ENCODE results near the gene MAP1LC3A.
"Not testable (repeated sequence)": the region's sequence is repeated elsewhere in the genome, so short reads cannot be mapped to it uniquely, and the experiment has no call there.

The MAP1LC3A gene

DNA sequence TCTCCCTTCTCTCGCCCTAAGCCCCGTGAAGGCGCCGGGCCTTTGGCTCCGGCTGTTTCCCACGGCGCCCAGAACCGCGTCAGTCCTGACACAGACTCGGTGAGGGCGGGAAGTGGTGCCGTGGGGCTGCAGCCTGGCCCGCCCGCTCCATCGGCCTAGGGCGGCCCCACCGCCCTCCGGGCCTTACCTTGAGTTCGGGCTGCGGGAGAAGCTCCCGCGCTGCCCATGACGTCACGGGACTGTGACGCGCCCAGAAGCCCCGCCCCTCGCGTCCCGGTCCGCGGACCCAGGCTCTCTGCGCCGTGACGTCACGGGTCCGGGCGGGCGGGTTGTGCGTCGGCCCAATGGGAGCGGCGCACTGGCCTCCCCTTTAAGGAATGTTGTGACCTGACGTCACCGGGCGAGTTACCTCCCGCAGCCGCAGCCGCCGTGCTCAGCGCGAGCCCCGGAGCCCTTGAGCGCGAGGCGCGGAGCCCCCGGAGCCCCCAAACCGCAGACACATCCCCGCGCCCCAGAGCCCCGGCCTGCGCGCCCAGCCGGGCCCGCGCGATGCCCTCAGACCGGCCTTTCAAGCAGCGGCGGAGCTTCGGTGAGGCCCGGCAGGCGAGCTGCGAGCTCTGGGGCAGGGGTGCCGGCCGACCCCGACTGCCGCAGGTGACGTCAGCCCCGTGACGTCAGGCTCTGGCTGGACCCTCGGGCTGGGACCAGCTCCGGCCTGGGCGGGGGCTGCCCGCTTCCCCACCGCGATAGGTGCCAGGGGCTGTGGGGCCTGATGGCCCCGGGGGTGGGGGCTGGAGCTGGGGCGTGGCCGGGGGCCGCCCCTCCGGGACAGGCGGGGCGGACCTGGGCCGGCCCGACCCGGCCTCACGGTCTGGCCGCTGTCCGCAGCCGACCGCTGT is at the start of gene MAP1LC3A:
Gene MAP1LC3A (plus strand): TSS at position 399 of the 899 bp plus-strand sequence. CDS start 151 bp downstream, at position 550.
- peak; percentile 97 for DNase-seq (ENCODE audit: low read depth)

DNA sequence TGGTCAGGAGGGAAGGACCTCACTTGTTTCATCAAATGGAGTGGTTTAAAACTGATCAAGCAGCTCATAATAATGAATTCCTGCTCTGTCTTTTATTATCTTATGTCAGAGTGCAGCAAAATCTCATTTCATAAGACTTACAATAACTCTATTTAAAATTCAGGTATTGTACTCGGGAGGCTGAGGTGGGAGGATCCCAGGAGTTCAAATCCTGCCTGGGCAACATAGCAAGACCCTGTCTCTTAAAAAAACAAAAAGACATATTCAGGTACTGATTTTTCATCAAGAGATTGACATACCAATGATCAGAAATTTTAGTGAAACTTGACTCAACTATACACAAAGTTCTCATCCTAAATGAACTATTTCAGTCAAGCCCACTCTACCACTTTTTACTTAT is 47.9 kb upstream of the MAP1LC3A start:
- no peak for DNase-seq (ENCODE audit: low read depth)

DNA sequence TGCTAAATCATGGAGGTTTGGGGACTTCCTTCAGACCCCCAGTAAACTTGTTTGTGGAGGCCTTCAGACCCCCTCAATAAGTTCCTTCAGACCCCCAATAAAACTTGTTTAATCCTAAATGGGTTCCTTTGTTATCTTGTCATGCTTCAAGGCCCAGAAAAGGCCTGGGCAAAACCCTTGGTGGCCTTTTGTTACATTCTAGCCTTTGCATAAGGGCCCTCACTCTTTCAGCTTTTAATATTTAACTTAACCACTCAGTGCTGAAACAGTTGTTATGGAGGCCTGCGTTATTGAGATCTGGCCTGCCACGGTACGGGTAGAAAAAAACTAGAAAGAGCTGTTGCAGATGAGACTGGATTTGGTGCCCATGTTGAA is 46.6 kb upstream of the MAP1LC3A start:
- no peak for DNase-seq (ENCODE audit: low read depth)

GRCh38 chr20:34512266-34512954 is 46.1 kb upstream of the MAP1LC3A start:
- no peak for DNase-seq (ENCODE audit: low read depth)

DNA sequence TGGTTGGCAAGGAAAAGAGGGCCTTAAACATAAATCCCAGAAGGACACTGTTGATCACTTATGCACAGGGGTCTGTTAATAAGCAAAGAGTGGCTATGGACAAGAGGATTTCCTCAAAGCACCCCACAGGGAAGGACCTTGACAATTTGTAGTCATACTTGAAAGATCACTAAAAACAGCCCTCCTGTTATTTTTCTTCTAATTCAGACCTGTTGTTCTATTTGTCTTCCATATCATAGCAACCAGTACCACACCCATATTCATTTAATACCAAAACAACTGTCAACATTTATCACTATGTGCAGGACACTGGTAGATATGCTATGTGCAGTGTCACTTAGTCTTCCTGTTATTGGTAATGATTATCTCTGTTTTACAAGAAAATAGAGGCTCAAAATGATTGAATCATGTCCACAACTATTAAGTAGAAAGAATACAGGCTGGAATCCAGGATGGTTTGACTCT is 45.5 kb upstream of the MAP1LC3A start:
- no peak for DNase-seq (ENCODE audit: low read depth)

- DNase-seq (ENCODE audit: low read depth): not testable (repeated sequence)
Measured at GRCh38 chr20:34514034-34514433, 44.5 kb upstream of the MAP1LC3A start.

DNA sequence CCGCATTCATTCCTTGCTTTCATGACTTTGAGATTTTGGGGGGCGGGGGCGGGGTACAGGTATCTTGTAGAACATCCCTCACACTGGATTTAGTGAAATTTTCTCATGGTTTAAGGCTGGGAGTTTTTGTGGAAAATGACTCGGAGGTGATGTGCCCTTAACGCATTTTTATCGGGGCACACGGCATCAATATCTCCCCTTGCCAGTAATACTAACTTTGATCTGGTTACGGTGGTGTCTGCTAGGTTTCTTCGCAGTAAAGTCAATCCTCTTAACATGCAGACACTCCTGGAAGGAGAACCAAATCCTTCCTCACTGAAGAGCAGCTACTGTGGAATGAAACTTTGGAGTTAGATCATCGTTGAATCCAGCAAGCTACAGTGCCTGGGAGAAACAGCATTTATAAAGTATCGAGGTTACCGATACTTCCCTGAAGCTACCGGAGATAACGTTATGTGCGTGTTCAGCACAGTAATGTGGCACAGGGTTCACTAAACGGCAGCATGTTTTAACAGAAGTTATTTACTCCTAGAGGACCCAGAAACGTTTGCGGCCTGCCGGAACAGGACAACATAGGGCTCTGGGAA is 43.5 kb upstream of the MAP1LC3A start:
- no peak for DNase-seq (ENCODE audit: low read depth)

GRCh38 chr20:34515484-34516246 is 42.9 kb upstream of the MAP1LC3A start:
- DNase-seq (ENCODE audit: low read depth): peak; percentile 71

- DNase-seq (ENCODE audit: low read depth): peak; percentile 93
Measured at GRCh38 chr20:34516247-34517113, 42.0 kb upstream of the MAP1LC3A start, which contains the start of gene DYNLRB1. Gene DYNLRB1, plus strand, starts transcription at chr20:34516422. Its CDS starts 37 bp downstream, at chr20:34516459.

- peak; percentile 15 for DNase-seq (ENCODE audit: low read depth)
Measured at GRCh38 chr20:34517114-34517505, 41.4 kb upstream of the MAP1LC3A start.

- not testable (repeated sequence) for DNase-seq (ENCODE audit: low read depth)
Measured at GRCh38 chr20:34518863-34519262, 39.7 kb upstream of the MAP1LC3A start.

DNA sequence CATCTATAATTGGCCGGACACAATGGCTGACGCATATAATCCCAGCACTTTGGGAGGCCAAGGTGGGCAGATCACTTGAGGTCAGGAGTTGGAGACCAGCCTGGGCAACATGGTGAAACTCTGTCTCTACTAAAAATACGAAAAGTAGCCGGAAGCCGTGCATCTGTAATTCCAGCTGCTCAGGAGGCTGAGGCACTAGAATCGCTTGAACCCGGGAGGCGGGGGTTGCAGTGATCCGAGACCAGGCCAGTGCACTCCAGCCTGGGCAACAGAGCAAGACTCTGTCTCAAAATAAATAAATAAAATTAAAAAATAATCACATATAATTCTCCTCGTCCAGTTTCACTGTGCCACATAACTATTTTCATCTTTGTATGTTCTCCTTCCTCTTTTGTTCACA is 38.7 kb upstream of the MAP1LC3A start:
- DNase-seq (ENCODE audit: low read depth): not testable (repeated sequence)

DNA sequence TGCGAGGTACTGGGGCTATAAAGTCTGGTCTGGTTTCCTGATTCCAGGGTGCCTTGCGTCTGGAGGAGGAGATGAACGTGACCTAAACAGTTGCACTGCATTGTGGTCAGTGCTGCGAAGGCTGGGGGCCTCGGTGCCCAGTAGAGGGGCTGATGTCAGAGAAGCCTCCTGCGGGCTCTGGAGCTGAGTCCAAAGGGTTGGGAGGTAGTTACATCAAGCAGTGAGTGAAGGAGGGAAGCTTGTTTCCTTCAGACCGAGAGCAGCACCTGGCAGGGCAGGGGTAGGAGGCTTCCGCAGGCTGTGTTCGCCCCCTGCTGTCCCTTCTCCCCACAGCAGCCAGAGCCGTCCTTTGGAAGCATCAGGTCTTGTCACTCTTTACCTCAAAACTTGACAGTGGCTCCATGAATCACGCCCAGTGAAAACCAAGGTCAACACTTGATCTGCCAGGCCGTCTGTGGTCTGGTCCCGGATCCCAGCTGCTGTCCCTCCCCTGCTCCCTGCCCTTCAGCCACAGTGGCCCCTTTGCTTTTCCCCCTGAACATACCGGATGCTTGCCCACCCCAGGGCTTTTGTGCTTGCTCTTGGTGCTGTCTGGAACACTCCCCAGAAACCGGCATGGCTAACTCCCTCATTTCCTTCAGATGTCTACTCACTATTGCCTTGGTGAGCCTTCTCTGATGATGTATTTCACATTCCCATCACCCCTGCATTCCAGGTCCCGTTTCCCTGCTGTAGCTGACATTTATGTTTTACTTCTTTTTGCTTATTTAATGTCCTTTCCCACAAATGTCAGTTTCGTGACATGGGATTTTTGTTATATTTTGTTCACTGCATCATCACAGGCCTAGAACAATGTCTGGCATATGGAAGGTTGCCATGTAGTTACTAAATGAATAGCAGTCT is 35.3 kb upstream of the MAP1LC3A start:
- peak; percentile 71 for DNase-seq (ENCODE audit: low read depth)

- DNase-seq (ENCODE audit: low read depth): no peak
Measured at GRCh38 chr20:34524426-34524825, 34.1 kb upstream of the MAP1LC3A start.

- no peak for DNase-seq (ENCODE audit: low read depth)
Measured at GRCh38 chr20:34525342-34525708, 33.2 kb upstream of the MAP1LC3A start.

DNA sequence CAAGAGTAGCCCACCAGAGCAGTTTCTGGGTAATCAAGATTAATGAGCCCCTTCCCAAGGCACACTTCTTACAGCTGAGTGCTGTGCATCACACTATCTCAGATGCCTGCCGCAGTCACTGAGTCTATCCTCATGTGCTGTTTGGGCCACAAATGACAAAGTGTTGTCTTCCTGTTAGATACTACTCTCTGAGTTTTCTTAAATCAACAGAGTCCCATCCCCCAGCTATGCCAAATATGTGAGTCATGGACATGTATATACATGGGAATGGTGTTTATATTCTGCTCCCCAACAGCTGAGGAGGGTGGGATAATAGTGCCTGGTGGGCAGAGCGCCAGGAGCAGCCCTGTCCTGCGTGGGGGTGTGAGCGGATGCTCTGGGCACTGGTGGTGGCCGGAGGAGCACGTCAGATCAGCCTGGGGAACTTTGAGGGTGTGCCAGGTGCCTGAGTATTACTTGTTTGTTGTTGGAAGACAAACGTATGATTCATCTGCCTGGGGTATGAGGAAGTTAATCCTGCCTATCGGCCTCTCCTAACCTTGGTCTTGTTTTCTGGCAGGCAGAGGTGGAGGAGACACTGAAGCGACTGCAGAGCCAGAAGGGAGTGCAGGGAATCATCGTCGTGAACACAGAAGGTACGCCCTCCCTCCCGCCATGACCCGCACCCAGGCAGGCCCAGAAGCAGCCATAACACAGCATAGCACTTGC is 32.7 kb upstream of the MAP1LC3A start:
- peak; percentile 99 for DNase-seq (ENCODE audit: low read depth)

GRCh38 chr20:34526466-34526865 is 32.1 kb upstream of the MAP1LC3A start:
- peak; percentile 16 for DNase-seq (ENCODE audit: low read depth)

DNA sequence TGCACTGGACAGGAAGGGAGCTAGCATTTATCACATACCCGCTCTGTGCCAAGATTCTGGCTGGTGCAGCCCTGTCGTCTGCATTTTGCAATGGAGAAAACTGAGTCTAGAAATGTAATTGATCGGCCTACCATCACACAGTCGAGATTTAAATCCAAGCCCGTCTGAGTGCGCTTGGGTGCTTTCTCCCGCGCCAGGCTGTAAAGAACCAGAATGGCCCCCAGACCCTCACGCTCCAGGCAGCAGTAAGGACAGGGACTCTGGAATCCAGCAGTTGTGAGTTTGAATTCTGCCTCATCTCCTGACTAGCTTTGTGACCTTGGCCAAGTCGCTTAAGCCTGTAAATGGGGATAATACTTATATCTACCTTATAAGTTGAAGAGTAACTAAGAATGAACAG is 31.5 kb upstream of the MAP1LC3A start:
- no peak for DNase-seq (ENCODE audit: low read depth)

GRCh38 chr20:34528921-34529297 is 29.6 kb upstream of the MAP1LC3A start:
- DNase-seq (ENCODE audit: low read depth): no peak
